Mucosa of descending colon (tissue), 3 donors: ENCODE results near the gene RBM26. TPM values are rescaled to one million over a fixed set of nuclear protein-coding genes. Genes with fewer than 3 reads are reported as not detected.

ENCODE experiments used
- ATAC-seq: fragments of 200-7000 bp; cut with Tn5 transposase; one replicate; pipeline ENCODE4 v1.9.1; 2020; ENCODE audit warnings: mild to moderate bottlenecking, moderate library complexity
- DNase-seq, 3 donors: peaks; one replicate each; pipeline ENCODE4 v3.0.0-alpha.2; 2020
- H3K36me3 ChIP-seq: fragments of 200-600 bp; one replicate; pipeline ENCODE4 v1.8.0; 2021; ENCODE audit warnings: low read depth, mild to moderate bottlenecking
- H3K4me1 ChIP-seq: fragments of 200-600 bp; one replicate; pipeline ENCODE4 v1.8.0; 2021; ENCODE audit warnings: low read depth, mild to moderate bottlenecking
- H3K4me3 ChIP-seq: fragments of 200-600 bp; one replicate; pipeline ENCODE4 v1.8.0; 2021; ENCODE audit warnings: mild to moderate bottlenecking
- H3K9me3 ChIP-seq: fragments of 200-600 bp; one replicate; pipeline ENCODE4 v1.8.0; 2021; ENCODE audit warnings: mild to moderate bottlenecking
- intact Hi-C, 2 donors: fragments of 100-400 bp; cut with DNase I in 1 of 2; cut with micrococcal nuclease in 1 of 2; formaldehyde crosslinking; loops; one replicate each; pipeline versions ENCODE4 v1.11.0 to v1.11.1; 2022; cut with DNase I, micrococcal nuclease
- total RNA-seq, 3 donors: library from RNA; stranded (reverse); fragmentation: NEBNext Ultra II Directional in 2 of 3; extraction: Animal tissue kit (Norgen Biotek cat#: 25700) in 2 of 3; gene quantifications; one replicate each; pipeline versions ENCODE4 v1.2.1 to v1.2.4, GENCODE V29; 2021 to 2023
- TF ChIP-seq, protein P1 (sequence below): fragments of 200-600 bp; IDR thresholded peaks from one replicate; pipeline ENCODE4 v1.8.0; 2022; ENCODE audit warnings: antibody characterized with exemption, mild to moderate bottlenecking
- donor health status: DM: no; HTN: no; CAD: no; lungs with moderate emphysema.
- donor health status: DM: no; HTN: no; CAD: no.
- donor health status: DM: no; HTN: yes; CAD: no.

RBM26 gene
- total RNA-seq, 3 donors from 2014 or later = 34.0 to 42.8 (median 35.6) TPM

DNA sequence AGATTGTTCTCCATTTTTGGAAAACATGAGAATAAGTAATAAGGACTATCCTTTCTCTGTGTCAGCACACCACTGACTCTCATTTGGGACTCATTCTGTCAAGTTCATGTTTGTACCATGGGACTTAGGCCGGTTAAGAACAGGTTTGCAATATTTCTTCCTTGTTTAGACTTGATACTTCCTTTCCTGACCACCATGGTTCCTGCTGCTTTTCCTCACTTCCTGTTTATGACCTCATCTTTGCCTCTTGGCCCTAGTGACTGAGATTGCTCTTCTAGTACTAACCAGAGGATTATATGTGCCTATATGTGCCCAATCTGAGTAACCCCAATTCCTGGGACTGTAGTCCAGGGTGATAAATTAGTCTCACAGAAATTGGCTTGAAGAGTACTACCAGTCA, 42.4 kb upstream of the RBM26 start:
- intact Hi-C loops = no loop called here
- no peak for DNase-seq

GRCh38 chr13:79447741-79448140, 41.7 kb upstream of the RBM26 start:
- H3K36me3 ChIP-seq = no peaks in the 10 kb centered on the region
- intact Hi-C loops = no loop called here
- TF ChIP-seq, protein P1, sequence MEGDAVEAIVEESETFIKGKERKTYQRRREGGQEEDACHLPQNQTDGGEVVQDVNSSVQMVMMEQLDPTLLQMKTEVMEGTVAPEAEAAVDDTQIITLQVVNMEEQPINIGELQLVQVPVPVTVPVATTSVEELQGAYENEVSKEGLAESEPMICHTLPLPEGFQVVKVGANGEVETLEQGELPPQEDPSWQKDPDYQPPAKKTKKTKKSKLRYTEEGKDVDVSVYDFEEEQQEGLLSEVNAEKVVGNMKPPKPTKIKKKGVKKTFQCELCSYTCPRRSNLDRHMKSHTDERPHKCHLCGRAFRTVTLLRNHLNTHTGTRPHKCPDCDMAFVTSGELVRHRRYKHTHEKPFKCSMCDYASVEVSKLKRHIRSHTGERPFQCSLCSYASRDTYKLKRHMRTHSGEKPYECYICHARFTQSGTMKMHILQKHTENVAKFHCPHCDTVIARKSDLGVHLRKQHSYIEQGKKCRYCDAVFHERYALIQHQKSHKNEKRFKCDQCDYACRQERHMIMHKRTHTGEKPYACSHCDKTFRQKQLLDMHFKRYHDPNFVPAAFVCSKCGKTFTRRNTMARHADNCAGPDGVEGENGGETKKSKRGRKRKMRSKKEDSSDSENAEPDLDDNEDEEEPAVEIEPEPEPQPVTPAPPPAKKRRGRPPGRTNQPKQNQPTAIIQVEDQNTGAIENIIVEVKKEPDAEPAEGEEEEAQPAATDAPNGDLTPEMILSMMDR = no peak
- no peak overlapping the region for H3K4me3 ChIP-seq
- DNase-seq (no peak), ATAC-seq (no peak)
- H3K4me1 ChIP-seq = no peaks in the 10 kb centered on the region
- no peaks in the 10 kb centered on the region for H3K9me3 ChIP-seq

More for the DNA sequence above, 42.4 kb upstream of the RBM26 start:
- H3K4me1 ChIP-seq = no peaks in the 10 kb centered on the region
- peak; percentile 24 for ATAC-seq
- H3K36me3 ChIP-seq = no peaks in the 10 kb centered on the region
- TF ChIP-seq, protein P1 = no peak
- H3K4me3 ChIP-seq = no peak overlapping the region
- no peaks in the 10 kb centered on the region for H3K9me3 ChIP-seq

GRCh38 chr13:79447141-79447540, 41.1 kb upstream of the RBM26 start:
- intact Hi-C loops = no loop called here
- no peak for DNase-seq
- Histone ChIP-seq H3K4me3 (no peak overlapping the region), H3K9me3 (no peaks in the 10 kb centered on the region), H3K4me1 (peaks cover 2% of the 10 kb centered on the region), H3K36me3 (no peaks in the 10 kb centered on the region)
- no peak for ATAC-seq
- TF ChIP-seq, protein P1 = no peak

- DNase-seq (no peak), ATAC-seq (no peak)
- H3K36me3 ChIP-seq = no peaks in the 10 kb centered on the region
- TF ChIP-seq, protein P1 = no peak
- H3K4me3 ChIP-seq = no peak overlapping the region
- H3K4me1 ChIP-seq = peaks cover 6% of the 10 kb centered on the region
- intact Hi-C loops = no loop called here
- H3K9me3 ChIP-seq = no peaks in the 10 kb centered on the region
These were observed 40.1 kb upstream of the RBM26 start for GRCh38 chr13:79445968-79446645.

DNA sequence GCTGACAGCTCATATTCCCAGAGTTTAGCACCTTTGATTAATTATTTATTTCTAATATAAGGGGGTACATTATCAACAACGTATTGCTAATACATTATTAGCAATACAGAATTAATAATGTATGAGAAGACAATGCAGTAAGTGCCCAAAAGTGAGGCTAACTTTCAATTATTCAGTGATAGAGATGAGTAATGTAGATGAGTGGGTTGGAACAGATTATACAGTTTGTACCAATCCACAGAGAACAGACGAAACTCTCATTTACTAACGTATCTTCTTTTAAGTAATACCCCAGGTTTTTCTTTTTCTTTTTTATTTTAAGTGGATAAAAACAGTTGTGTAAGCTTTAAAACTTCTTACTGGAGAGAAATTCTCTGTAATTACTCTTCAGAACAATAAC, 36.7 kb upstream of the RBM26 start:
- H3K4me3 ChIP-seq = no peak overlapping the region
- H3K9me3 ChIP-seq = no peaks in the 10 kb centered on the region
- no peak for ATAC-seq
- TF ChIP-seq, protein P1 = no peak
- DNase-seq = no peak
- peaks cover 22% of the 10 kb centered on the region for H3K4me1 ChIP-seq
- intact Hi-C loops = no loop called here
- H3K36me3 ChIP-seq = no peaks in the 10 kb centered on the region

- TF ChIP-seq, protein P1 = no peak
- no peak overlapping the region for H3K4me3 ChIP-seq
- no peak for DNase-seq
- H3K36me3 ChIP-seq = no peaks in the 10 kb centered on the region
- H3K9me3 ChIP-seq = no peaks in the 10 kb centered on the region
- peaks cover 22% of the 10 kb centered on the region for H3K4me1 ChIP-seq
- ATAC-seq = peak; percentile 1
- intact Hi-C loops = no loop called here
These were observed 36.2 kb upstream of the RBM26 start for GRCh38 chr13:79442221-79442620.
